Prostate gland (tissue), 2 donors: ENCODE results near the gene HOXA4.

Experiments used
- POLR2A ChIP-seq: fragments of 450-650 bp; IDR thresholded peaks from one replicate; pipeline ENCODE4 v1.6.1; 2016; ENCODE audit warnings: antibody characterized with exemption, mild to moderate bottlenecking
- TF ChIP-seq, protein P1 (sequence below), 4 experiments: fragments of 200-600 bp in 2 of 4; fragments of 450-650 bp in 2 of 4; sonication (generic) in 2 of 4; IDR thresholded peaks; 1 replicate in 3 of 4; 2 replicates in 1 of 4; pipeline ENCODE4 v1.5.1; 2016 to 2019; ENCODE audit warnings: antibody characterized with exemption in 4 of 4, mild to moderate bottlenecking in 2 of 4, moderate library complexity in 2 of 4

DNA sequence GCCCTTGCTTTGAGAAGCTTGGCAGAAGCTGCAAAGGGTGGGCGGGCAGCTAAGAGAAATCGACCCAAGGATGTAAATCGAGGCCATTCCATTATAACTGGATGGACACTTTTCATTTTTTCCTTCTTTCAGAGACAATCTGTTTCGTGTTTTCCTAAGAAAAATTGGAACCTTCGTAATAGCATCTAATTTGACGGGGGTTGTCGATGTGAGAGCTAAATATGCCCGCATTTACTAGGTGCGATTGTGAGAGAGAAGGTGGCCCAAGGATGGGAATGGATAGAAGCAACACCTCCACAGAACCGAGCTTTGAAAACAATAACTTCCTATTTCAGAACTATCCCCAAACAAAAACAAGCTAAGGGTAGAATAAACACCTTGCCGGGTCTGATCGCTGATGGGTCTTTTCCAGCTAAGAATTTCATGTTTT, 848 bp upstream of the HOXA4 start:
- no peak for TF ChIP-seq POLR2A
- TF ChIP-seq, protein P1, sequence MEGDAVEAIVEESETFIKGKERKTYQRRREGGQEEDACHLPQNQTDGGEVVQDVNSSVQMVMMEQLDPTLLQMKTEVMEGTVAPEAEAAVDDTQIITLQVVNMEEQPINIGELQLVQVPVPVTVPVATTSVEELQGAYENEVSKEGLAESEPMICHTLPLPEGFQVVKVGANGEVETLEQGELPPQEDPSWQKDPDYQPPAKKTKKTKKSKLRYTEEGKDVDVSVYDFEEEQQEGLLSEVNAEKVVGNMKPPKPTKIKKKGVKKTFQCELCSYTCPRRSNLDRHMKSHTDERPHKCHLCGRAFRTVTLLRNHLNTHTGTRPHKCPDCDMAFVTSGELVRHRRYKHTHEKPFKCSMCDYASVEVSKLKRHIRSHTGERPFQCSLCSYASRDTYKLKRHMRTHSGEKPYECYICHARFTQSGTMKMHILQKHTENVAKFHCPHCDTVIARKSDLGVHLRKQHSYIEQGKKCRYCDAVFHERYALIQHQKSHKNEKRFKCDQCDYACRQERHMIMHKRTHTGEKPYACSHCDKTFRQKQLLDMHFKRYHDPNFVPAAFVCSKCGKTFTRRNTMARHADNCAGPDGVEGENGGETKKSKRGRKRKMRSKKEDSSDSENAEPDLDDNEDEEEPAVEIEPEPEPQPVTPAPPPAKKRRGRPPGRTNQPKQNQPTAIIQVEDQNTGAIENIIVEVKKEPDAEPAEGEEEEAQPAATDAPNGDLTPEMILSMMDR (IDR thresholded peaks at IDR 0.05), result no peak
